Measurements from ENCODE around the gene SLC7A11.
A peak's percentile ranks its signal among the peaks of the same experiment; 100 is the strongest.

The SLC7A11 gene

GRCh38 chr4:138188406-138189084, 53.6 kb downstream of the SLC7A11 start (continued):
- no peak for TF ChIP-seq POU6F1 (CRISPR knock-in tag; IDR thresholded peaks at IDR 0.05; ENCODE audit: borderline replicate concordance, low read depth)
- TF ChIP-seq BACH2 (CRISPR knock-in tag; IDR thresholded peaks at IDR 0.05; ENCODE audit: borderline replicate concordance) = no peak
- TF ChIP-seq GLIS3 (CRISPR knock-in tag; IDR thresholded peaks at IDR 0.05) = no peak
- TF ChIP-seq TCF4 (CRISPR knock-in tag; IDR thresholded peaks at IDR 0.05; ENCODE audit: borderline replicate concordance) = no peak
- TF ChIP-seq ZNF8 (CRISPR knock-in tag; IDR thresholded peaks at IDR 0.05) = no peak

- ATAC-seq = no peak
- TF ChIP-seq CSRNP3 (CRISPR knock-in tag; IDR thresholded peaks at IDR 0.05) = no peak
- no peak for TF ChIP-seq POU6F1 (CRISPR knock-in tag; IDR thresholded peaks at IDR 0.05; ENCODE audit: borderline replicate concordance, low read depth)
- TF ChIP-seq ISL1 (CRISPR knock-in tag; IDR thresholded peaks at IDR 0.05) = no peak
- no peak for TF ChIP-seq ZFP30 (CRISPR knock-in tag; IDR thresholded peaks at IDR 0.05)
Measured at GRCh38 chr4:138185859-138186645, 56.1 kb downstream of the SLC7A11 start.

- TF ChIP-seq SNAI2 (CRISPR knock-in tag; IDR thresholded peaks at IDR 0.05) (no peak), PPARA (CRISPR knock-in tag; IDR thresholded peaks at IDR 0.05; ENCODE audit: borderline replicate concordance) (no peak), TSHZ2 (CRISPR knock-in tag; IDR thresholded peaks at IDR 0.05) (no peak), OSR1 (CRISPR knock-in tag; IDR thresholded peaks at IDR 0.05) (no peak)
- no peak for ATAC-seq
Measured at GRCh38 chr4:138184886-138185285, 57.3 kb downstream of the SLC7A11 start.

- TF ChIP-seq CREB5 (CRISPR knock-in tag; IDR thresholded peaks at IDR 0.05; ENCODE audit: low read depth) (no peak), POU6F1 (CRISPR knock-in tag; IDR thresholded peaks at IDR 0.05; ENCODE audit: borderline replicate concordance, low read depth) (no peak), GLIS3 (CRISPR knock-in tag; IDR thresholded peaks at IDR 0.05) (no peak), ZFP3 (CRISPR knock-in tag; IDR thresholded peaks at IDR 0.05) (no peak), ZFP30 (CRISPR knock-in tag; IDR thresholded peaks at IDR 0.05) (no peak), RARB (CRISPR knock-in tag; IDR thresholded peaks at IDR 0.05) (no peak), ZNF70 (CRISPR knock-in tag; IDR thresholded peaks at IDR 0.05) (no peak), ZNF8 (CRISPR knock-in tag; IDR thresholded peaks at IDR 0.05) (no peak), SNAI2 (CRISPR knock-in tag; IDR thresholded peaks at IDR 0.05) (no peak), ARNTL (CRISPR knock-in tag; IDR thresholded peaks at IDR 0.05; ENCODE audit: borderline replicate concordance, low read depth) (no peak), OSR1 (CRISPR knock-in tag; IDR thresholded peaks at IDR 0.05) (no peak), ESRRG (CRISPR knock-in tag; IDR thresholded peaks at IDR 0.05) (no peak), TCF4 (CRISPR knock-in tag; IDR thresholded peaks at IDR 0.05; ENCODE audit: borderline replicate concordance) (no peak)
- peak; percentile 84 for ATAC-seq
Measured at GRCh38 chr4:138182838-138183426, 59.2 kb downstream of the SLC7A11 start.
